NB4 (cell line): ENCODE data around the gene MSRB3.

Source experiments
- DNase-seq: peaks from one replicate; pipeline ENCODE4 v3.0.0; 2010; ENCODE audit warnings: low read depth
- H3K4me3 ChIP-seq: one replicate; pipeline ENCODE4 v1.5.1; 2011; ENCODE audit warnings: mild to moderate bottlenecking, low read depth, low read length, moderate library complexity
- CTCF ChIP-seq: IDR thresholded peaks from one replicate; pipeline ENCODE4 v1.5.1; 2012; ENCODE audit warnings: low read depth, low read length
- MAX ChIP-seq: IDR thresholded peaks from 2 replicates; pipeline ENCODE4 v1.6.1; 2011; ENCODE audit warnings: low read depth, low read length
- MYC ChIP-seq: IDR thresholded peaks from 2 replicates; pipeline ENCODE4 v1.6.1; 2011; ENCODE audit warnings: low read depth, low read length
- POLR2A ChIP-seq: IDR thresholded peaks from 2 replicates; pipeline ENCODE4 v1.6.1; 2011; ENCODE audit warnings: mild to moderate bottlenecking; ENCODE audit not compliant: insufficient read length; ENCODE audit errors: extremely low read depth

MSRB3 gene

GRCh38 chr12:65266408-65266807, 12.1 kb upstream of the MSRB3 start:
- no peak for DNase-seq
- H3K4me3 ChIP-seq, result no peak overlapping the region
- TF ChIP-seq POLR2A, result no peak
- TF ChIP-seq MYC, result no peak
- no peak for TF ChIP-seq CTCF
- no peak for TF ChIP-seq MAX

GRCh38 chr12:65269603-65270002, 8.9 kb upstream of the MSRB3 start:
- TF ChIP-seq MYC, result no peak
- TF ChIP-seq CTCF, result no peak
- no peak for TF ChIP-seq MAX
- TF ChIP-seq POLR2A, result no peak
- no peak for DNase-seq
- no peak overlapping the region for H3K4me3 ChIP-seq

- H3K4me3 ChIP-seq, result no peak overlapping the region
- TF ChIP-seq MAX, result no peak
- no peak for TF ChIP-seq MYC
- TF ChIP-seq CTCF, result no peak
- TF ChIP-seq POLR2A, result no peak
- DNase-seq, result no peak
Observed at GRCh38 chr12:65274602-65275272, 3.7 kb upstream of the MSRB3 start.

- H3K4me3 ChIP-seq, result no peak overlapping the region
- peak; percentile 19 for DNase-seq
- TF ChIP-seq MYC, result no peak
- no peak for TF ChIP-seq POLR2A
- TF ChIP-seq CTCF, result no peak
- no peak for TF ChIP-seq MAX
Observed at GRCh38 chr12:65275627-65276026, 2.9 kb upstream of the MSRB3 start.

GRCh38 chr12:65276916-65277530, 1.5 kb upstream of the MSRB3 start:
- TF ChIP-seq POLR2A, result no peak
- no peak for TF ChIP-seq MYC
- no peak for TF ChIP-seq MAX
- TF ChIP-seq CTCF, result no peak
- H3K4me3 ChIP-seq, result no peak overlapping the region
- DNase-seq, result peak; percentile 73
